ENCODE measurements around the gene ZNF169. TPM values are rescaled to one million over a fixed set of nuclear protein-coding genes. Genes with fewer than 3 reads are reported as not detected.

ZNF169 gene
- total RNA-seq, 1 experiment from 2014 or later = 5.0 TPM

GRCh38 chr9:94287877-94288513, 28.9 kb downstream of the ZNF169 start:
- H3K36me3 Mint-ChIP-seq = peaks cover 26% of the 10 kb centered on the region
- peaks cover 8% of the 10 kb centered on the region for H3K9me3 Mint-ChIP-seq
- H3K4me1 Mint-ChIP-seq = no peaks in the 10 kb centered on the region
- H3K27ac Mint-ChIP-seq = no peak overlapping the region
- ChIA-PET CTCF (no interaction called here), POLR2A (no interaction called here)
- H3K27me3 Mint-ChIP-seq (ENCODE audit: low read depth) = no peaks in the 10 kb centered on the region
- H3K4me3 Mint-ChIP-seq = no peak overlapping the region
- ATAC-seq = no peak
- no peak for TF ChIP-seq NFYB (CRISPR knock-in tag; conservative IDR thresholded peaks at IDR 0.05; ENCODE audit: low read depth)
- TF ChIP-seq, protein P1, sequence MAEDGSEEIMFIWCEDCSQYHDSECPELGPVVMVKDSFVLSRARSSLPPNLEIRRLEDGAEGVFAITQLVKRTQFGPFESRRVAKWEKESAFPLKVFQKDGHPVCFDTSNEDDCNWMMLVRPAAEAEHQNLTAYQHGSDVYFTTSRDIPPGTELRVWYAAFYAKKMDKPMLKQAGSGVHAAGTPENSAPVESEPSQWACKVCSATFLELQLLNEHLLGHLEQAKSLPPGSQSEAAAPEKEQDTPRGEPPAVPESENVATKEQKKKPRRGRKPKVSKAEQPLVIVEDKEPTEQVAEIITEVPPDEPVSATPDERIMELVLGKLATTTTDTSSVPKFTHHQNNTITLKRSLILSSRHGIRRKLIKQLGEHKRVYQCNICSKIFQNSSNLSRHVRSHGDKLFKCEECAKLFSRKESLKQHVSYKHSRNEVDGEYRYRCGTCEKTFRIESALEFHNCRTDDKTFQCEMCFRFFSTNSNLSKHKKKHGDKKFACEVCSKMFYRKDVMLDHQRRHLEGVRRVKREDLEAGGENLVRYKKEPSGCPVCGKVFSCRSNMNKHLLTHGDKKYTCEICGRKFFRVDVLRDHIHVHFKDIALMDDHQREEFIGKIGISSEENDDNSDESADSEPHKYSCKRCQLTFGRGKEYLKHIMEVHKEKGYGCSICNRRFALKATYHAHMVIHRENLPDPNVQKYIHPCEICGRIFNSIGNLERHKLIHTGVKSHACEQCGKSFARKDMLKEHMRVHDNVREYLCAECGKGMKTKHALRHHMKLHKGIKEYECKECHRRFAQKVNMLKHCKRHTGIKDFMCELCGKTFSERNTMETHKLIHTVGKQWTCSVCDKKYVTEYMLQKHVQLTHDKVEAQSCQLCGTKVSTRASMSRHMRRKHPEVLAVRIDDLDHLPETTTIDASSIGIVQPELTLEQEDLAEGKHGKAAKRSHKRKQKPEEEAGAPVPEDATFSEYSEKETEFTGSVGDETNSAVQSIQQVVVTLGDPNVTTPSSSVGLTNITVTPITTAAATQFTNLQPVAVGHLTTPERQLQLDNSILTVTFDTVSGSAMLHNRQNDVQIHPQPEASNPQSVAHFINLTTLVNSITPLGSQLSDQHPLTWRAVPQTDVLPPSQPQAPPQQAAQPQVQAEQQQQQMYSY (CRISPR knock-in tag; IDR thresholded peaks at IDR 0.05) = no peak
- no peak for TF ChIP-seq AR (CRISPR knock-in tag; IDR thresholded peaks at IDR 0.05)
- TF ChIP-seq, protein P2, sequence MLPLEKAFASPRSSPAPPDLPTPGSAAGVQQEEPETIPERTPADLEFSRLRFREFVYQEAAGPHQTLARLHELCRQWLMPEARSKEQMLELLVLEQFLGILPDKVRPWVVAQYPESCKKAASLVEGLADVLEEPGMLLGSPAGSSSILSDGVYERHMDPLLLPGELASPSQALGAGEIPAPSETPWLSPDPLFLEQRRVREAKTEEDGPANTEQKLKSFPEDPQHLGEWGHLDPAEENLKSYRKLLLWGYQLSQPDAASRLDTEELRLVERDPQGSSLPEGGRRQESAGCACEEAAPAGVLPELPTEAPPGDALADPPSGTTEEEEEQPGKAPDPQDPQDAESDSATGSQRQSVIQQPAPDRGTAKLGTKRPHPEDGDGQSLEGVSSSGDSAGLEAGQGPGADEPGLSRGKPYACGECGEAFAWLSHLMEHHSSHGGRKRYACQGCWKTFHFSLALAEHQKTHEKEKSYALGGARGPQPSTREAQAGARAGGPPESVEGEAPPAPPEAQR (CRISPR knock-in tag; IDR thresholded peaks at IDR 0.05) = no peak
- TF ChIP-seq ZNF416 (CRISPR knock-in tag; IDR thresholded peaks at IDR 0.05) = no peak
- no peak for TF ChIP-seq USF1 (CRISPR knock-in tag; IDR thresholded peaks at IDR 0.05)
- no peak for TF ChIP-seq RORB (CRISPR knock-in tag; IDR thresholded peaks at IDR 0.05)
- TF ChIP-seq MYBL2 (CRISPR knock-in tag; IDR thresholded peaks at IDR 0.05) = no peak
- TF ChIP-seq, protein P3, sequence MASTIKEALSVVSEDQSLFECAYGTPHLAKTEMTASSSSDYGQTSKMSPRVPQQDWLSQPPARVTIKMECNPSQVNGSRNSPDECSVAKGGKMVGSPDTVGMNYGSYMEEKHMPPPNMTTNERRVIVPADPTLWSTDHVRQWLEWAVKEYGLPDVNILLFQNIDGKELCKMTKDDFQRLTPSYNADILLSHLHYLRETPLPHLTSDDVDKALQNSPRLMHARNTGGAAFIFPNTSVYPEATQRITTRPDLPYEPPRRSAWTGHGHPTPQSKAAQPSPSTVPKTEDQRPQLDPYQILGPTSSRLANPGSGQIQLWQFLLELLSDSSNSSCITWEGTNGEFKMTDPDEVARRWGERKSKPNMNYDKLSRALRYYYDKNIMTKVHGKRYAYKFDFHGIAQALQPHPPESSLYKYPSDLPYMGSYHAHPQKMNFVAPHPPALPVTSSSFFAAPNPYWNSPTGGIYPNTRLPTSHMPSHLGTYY (CRISPR knock-in tag; IDR thresholded peaks at IDR 0.05) = no peak
- no peak for TF ChIP-seq CTCF (IDR thresholded peaks at IDR 0.05)
- TF ChIP-seq GTF2I (CRISPR knock-in tag; conservative IDR thresholded peaks at IDR 0.05) = no peak
- TF ChIP-seq SP1 (CRISPR knock-in tag; conservative IDR thresholded peaks at IDR 0.05) = no peak
- TF ChIP-seq, protein P4, sequence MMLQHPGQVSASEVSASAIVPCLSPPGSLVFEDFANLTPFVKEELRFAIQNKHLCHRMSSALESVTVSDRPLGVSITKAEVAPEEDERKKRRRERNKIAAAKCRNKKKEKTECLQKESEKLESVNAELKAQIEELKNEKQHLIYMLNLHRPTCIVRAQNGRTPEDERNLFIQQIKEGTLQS (CRISPR knock-in tag; conservative IDR thresholded peaks at IDR 0.05) = no peak
- TF ChIP-seq NFATC4 (CRISPR knock-in tag; IDR thresholded peaks at IDR 0.05) = no peak
- DNase-seq (ENCODE audit: low spot score) = no peak

Measured in WTC11 (cell line).